Heart right ventricle (tissue), 16 donors: ENCODE results near the gene KANSL1. TPM values are rescaled to one million over a fixed set of nuclear protein-coding genes. Genes with fewer than 3 reads are reported as not detected.

ENCODE experiments used
- ATAC-seq, 8 donors: fragments of 200-7000 bp; cut with Tn5 transposase; one replicate each; pipeline ENCODE4 v1.9.1; 2020; ENCODE audit warnings: mild to moderate bottlenecking in 8 of 8, moderate library complexity in 8 of 8, moderate number of reproducible peaks in 1 of 8
- DNase-seq, 2 donors: peaks; one replicate each; pipeline ENCODE4 v3.0.0-alpha.2; 2020
- H3K27ac ChIP-seq, 10 donors: fragments of 200-600 bp; sonication (generic) in 2 of 10; one replicate each; pipeline versions ENCODE4 v1.5.0 to v1.8.0; 2020 to 2022; ENCODE audit warnings: mild to moderate bottlenecking in 3 of 10
- H3K27me3 ChIP-seq, 7 donors: fragments of 200-600 bp; one replicate each; pipeline ENCODE4 v1.8.0; 2021 to 2022; ENCODE audit warnings: mild to moderate bottlenecking in 2 of 7
- H3K36me3 ChIP-seq, 9 donors: fragments of 200-600 bp; sonication (generic) in 1 of 9; one replicate each; pipeline versions ENCODE4 v1.5.0 to v1.8.0; 2020 to 2022; ENCODE audit warnings: mild to moderate bottlenecking in 2 of 9
- H3K4me1 ChIP-seq, 9 donors: fragments of 200-600 bp; sonication (generic) in 1 of 9; one replicate each; pipeline versions ENCODE4 v1.5.0 to v1.8.0; 2020 to 2022; ENCODE audit warnings: mild to moderate bottlenecking in 4 of 9
- H3K4me3 ChIP-seq, 10 donors: fragments of 200-600 bp; sonication (generic) in 2 of 10; one replicate each; pipeline versions ENCODE4 v1.5.0 to v1.8.0; 2020 to 2022; ENCODE audit warnings: mild to moderate bottlenecking in 7 of 10, moderate library complexity in 2 of 10
- H3K9me3 ChIP-seq, 11 donors: fragments of 200-600 bp in 10 of 11; sonication (generic) in 2 of 11; one replicate each; pipeline versions ENCODE4 v1.5.0 to v1.8.0; 2013 to 2022; ENCODE audit warnings: mild to moderate bottlenecking in 2 of 11, control low read depth in 1 of 11, moderate library complexity in 1 of 11
- WGBS, 2 donors: extraction: QIAGEN DNeasy Blood & Tissue Kit; methylation state at CpG; one replicate each; pipeline ENCODE4 v1.1.7; 2013; ENCODE audit warnings: inconsistent platforms in 1 of 2; 5-methylcytosine and 5-hydroxymethylcytosine counted together
- intact Hi-C, 10 donors: fragments of 100-400 bp; cut with DNase I; formaldehyde crosslinking; loops; one replicate each; pipeline versions ENCODE4 v1.11.1 to v1.14.2; 2022
- polyA plus RNA-seq, 2 donors: library from polyadenylated mRNA; stranded (reverse); fragments of 200-250 nt; gene quantifications; one replicate each; pipeline ENCODE4 v1.2.3, GENCODE V29; 2013
- total RNA-seq, 10 donors: library from RNA; stranded (reverse); fragmentation: NEBNext Ultra II Directional in 3 of 10; extraction: Animal tissue kit (Norgen Biotek cat#: 25700) in 3 of 10; gene quantifications; one replicate each; pipeline versions ENCODE4 v1.2.1 to v1.2.4, GENCODE V29; 2021 to 2023
- TF ChIP-seq, protein P1 (sequence below), 9 donors: fragments of 200-600 bp; sonication (generic) in 2 of 9; IDR thresholded peaks; one replicate each; pipeline versions ENCODE4 v1.5.0 to v1.8.0; 2021 to 2022; ENCODE audit warnings: antibody characterized with exemption in 9 of 9, mild to moderate bottlenecking in 5 of 9, moderate library complexity in 1 of 9
- donor health status: Arrhythmogenic right ventricular cardiomyopathy.
- donor health status: ischemic (EF 13 %, LVEDD 7.1; RV severe dilation, severe dysfunction).
- donor health status: healthy with polysubstance abuse.
- donor health status: DM: no; HTN: yes; CAD: no.
- donor health status: DM: no; HTN: no; CAD: no.
- donor health status: ischemic (EF 25% LVEDD 6.9; RV normal size, moderate dysfunction).
- donor health status: ischemic (EF 25% LVEDD 5.7; RV mildly dilated, moderate dysfunction).
- donor health status: healthy.
- donor health status: DM: yes; HTN: yes; CAD: no.
- donor health status: Ischemic cardiomyopathy.
- donor health status: ischemic (EF 35%, LVEDD 5.7; RV mildly dilated, moderate dysfunction).
- donor health status: nonischemic (EF 11% LVEDD 7.7; RV severe dilation, severe dysfunction).
- donor health status: DM: yes; HTN: yes; CAD: no.
- donor health status: PGD.
- donor health status: ischemic (EF 29% LVEDD 5.4; RV normal size, mild dysfunction).
- donor health status: nonischemic (EF 23%, LVEDD 6.1; RV moderate dilation, normal function).

The KANSL1 gene
- total and polyA plus RNA-seq, 12 donors, result 8.2 to 52.5 (median 41.1) TPM

DNA sequence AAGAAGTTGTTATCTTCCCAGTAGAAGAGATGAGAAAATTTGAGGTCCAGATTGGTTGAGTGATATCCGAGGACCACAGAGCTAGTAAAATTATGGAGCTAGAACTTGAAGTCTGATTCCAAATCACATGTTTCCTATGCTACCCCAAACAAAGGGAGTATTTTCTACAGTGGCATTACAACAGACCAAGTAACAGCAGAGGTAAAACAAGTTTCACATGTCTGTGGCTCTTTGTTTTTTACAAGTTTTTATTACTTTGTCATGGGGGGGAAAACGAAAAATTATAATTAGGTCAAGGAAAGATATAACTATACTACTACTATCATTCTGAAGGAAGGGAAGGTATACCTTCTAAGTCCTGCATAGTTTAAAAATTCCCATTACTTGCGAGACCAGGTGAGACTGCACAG lies 49.4 kb downstream of the KANSL1 start:
- H3K4me3 ChIP-seq, result no peak overlapping the region
- WGBS, 2 donors, result 66 to 74% methylated on average over 3 of the region's 3 CpGs
- intact Hi-C loops, result loop anchor here in 1 of 10 donors (5.0 kb wide), 1 partner anchor 33 kb away; no protein-coding TSS in a partner anchor

DNA sequence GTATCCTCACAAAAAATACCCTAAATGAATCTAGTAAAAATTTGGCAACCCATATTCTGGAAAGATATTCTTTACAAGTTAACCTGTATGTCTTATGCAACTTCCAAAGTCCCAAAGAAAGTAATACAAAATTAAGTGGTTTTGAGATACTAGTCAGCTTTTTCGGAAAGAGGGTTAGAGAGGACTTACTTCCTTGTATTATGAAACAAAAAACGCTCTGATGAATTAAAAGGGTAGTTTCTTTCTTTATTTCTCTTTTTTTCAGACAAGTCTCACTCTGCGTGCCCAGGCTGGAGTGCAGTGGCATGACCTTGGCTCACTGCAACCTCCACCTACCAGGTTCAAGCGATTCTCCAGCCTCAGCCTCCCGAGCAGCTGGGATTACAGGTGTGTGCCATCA lies 51.6 kb downstream of the KANSL1 start:
- TF ChIP-seq, protein P1, sequence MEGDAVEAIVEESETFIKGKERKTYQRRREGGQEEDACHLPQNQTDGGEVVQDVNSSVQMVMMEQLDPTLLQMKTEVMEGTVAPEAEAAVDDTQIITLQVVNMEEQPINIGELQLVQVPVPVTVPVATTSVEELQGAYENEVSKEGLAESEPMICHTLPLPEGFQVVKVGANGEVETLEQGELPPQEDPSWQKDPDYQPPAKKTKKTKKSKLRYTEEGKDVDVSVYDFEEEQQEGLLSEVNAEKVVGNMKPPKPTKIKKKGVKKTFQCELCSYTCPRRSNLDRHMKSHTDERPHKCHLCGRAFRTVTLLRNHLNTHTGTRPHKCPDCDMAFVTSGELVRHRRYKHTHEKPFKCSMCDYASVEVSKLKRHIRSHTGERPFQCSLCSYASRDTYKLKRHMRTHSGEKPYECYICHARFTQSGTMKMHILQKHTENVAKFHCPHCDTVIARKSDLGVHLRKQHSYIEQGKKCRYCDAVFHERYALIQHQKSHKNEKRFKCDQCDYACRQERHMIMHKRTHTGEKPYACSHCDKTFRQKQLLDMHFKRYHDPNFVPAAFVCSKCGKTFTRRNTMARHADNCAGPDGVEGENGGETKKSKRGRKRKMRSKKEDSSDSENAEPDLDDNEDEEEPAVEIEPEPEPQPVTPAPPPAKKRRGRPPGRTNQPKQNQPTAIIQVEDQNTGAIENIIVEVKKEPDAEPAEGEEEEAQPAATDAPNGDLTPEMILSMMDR (IDR thresholded peaks at IDR 0.05), result no peak
- no peak overlapping the region for H3K27ac ChIP-seq
- WGBS, 2 donors, result 83 to 84% methylated on average over 5 of the region's 5 CpGs
- H3K36me3 ChIP-seq, result no peaks in the 10 kb centered on the region
- DNase-seq (no peak), ATAC-seq (no peak)
- H3K4me3 ChIP-seq, result no peak overlapping the region
- H3K4me1 ChIP-seq, result peaks cover 4 to 94% (median 82%) of the 10 kb centered on the region in 9 donors
- no peaks in the 10 kb centered on the region for H3K9me3 ChIP-seq
- no peaks in the 10 kb centered on the region for H3K27me3 ChIP-seq
- intact Hi-C loops, result loop anchor here in 1 of 10 donors (5.0 kb wide), 1 partner anchor 36 kb away; no protein-coding TSS in a partner anchor

More for the DNA sequence above, 49.4 kb downstream of the KANSL1 start:
- Histone ChIP-seq H3K27me3 (no peaks in the 10 kb centered on the region), H3K36me3 (no peaks in the 10 kb centered on the region), H3K9me3 (no peaks in the 10 kb centered on the region), H3K27ac (no peak overlapping the region), H3K4me1 (peaks cover 4 to 93% (median 71%) of the 10 kb centered on the region in 9 donors)
- DNase-seq (no peak), ATAC-seq (no peak)
- TF ChIP-seq, protein P1 (IDR thresholded peaks at IDR 0.05), result no peak

DNA sequence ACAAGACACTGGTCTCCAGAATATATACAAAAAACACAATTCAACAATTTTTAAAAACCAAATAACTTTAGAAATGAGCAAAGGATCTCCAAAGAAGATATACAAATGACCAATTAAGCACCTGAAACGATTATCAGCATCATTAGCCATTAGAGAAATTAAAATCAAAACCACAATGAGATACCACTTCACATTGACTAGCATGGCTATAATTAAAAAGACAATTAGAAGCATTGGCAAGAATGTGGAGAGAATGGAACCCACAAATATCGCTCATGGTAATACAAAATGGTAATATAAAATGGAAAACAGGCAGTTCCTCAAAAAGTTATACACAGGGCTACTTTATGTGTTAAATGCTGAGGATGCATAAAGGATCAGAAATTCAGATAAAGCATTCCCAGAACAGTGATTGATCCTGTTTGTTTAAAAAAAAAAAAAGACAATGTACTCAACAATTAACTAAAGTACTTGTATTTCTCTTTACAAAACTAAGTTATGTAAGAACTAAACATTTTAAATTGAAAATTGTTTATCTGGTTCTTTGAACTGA lies 52.5 kb downstream of the KANSL1 start:
- ATAC-seq, result no peak
- intact Hi-C loops, result loop anchor here in 1 of 10 donors (5.0 kb wide), 1 partner anchor 37 kb away; no protein-coding TSS in a partner anchor
- DNase-seq, result no peak
- Histone ChIP-seq H3K27ac (no peak overlapping the region), H3K36me3 (no peaks in the 10 kb centered on the region), H3K4me1 (peaks cover 4 to 97% (median 85%) of the 10 kb centered on the region in 9 donors), H3K27me3 (no peaks in the 10 kb centered on the region), H3K4me3 (no peak overlapping the region), H3K9me3 (no peaks in the 10 kb centered on the region)
- WGBS, 2 donors, result 93 to 95% methylated on average over 2 of the region's 2 CpGs
- TF ChIP-seq, protein P1 (IDR thresholded peaks at IDR 0.05), result no peak

DNA sequence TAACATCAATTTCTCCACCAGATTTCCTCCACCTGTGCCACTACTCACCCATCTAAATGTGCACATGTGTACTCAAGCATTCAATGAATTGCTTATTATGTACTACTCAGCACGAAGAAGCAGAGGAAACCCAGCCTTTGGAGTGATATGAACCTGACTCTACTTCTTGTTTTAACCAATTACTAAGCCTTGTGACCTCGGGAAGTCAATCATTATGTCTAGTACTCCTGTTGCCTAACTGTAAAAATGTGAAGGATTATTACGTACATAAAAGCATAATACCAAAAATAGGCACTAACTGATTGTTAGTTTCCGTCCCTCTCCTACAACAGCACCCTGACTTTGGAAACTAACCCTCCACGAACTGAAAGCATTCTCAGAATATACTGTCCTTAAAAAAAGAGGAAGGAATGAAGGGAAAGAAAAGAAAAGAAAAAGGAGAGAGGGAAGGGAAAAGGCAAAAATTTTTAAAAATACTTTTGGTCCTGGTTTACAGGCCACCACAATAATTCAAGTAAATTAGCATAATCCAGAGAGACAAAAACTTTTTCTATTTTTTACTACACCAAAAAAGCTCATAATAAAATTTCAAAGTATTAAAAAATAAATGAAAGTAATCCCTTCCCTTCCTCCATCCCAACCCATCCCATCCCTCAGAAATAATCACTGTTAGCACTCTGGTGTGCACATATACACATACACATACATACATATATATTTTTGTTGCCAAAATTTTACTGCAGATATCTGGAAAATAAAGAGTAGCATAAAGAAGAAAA lies 53.6 kb downstream of the KANSL1 start:
- Histone ChIP-seq H3K36me3 (no peaks in the 10 kb centered on the region), H3K4me3 (no peak overlapping the region), H3K27ac (peak overlapping the region in 1 of 10 donors; percentile 27), H3K9me3 (no peaks in the 10 kb centered on the region), H3K4me1 (peaks cover 4 to 97% (median 85%) of the 10 kb centered on the region in 9 donors), H3K27me3 (no peaks in the 10 kb centered on the region)
- ATAC-seq (peak in 2 of 8 donors; percentile 7 to 41), DNase-seq (no peak)
- TF ChIP-seq, protein P1 (IDR thresholded peaks at IDR 0.05), result no peak
- intact Hi-C loops, result loop anchor here in 2 of 10 donors (5.0 to 10.0 kb wide), 2 partner anchors 38 to 45 kb away; no protein-coding TSS in a partner anchor
- WGBS, 2 donors, result 39% methylated on average over 5 of the region's 5 CpGs
